ENCODE results near the gene TFF3.

The TFF3 gene

DNA sequence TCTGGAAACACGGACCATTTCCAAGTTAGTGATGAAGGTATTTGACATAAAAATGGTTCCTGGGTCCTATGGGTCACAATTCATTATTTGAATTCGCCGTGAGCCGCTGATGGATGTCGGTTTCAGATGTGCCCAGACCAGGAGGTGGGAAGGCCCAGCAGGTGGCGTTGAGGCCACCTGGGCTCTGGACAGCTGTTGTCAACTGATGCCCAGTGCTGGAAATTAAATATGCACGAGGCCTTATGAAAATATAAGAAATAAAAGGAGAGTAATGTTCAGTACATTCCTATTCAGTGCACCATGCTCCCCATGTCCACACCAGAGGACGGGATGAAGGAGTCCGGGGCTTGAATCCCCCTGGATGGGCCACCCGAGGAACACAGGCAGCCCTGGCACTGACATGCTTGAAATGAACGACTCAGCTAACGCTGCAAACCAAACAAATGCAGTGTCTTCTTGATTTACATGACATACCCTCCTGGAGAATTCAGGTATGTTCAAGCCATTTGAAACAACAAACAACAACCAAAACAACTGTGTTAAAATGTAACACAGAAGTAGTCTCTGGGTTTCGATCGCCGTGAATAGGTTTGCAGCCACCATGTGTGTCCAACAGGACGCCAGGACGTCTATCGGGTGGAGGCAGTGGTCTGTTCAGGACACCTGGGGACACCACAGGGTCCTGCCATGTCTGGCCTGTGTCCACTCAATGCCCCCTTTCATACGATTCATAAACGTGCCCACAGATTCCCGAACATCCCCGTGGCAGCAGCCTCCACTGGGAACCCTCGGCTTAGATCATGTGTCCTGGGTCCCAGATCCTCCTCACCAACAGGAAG is 6.1 kb downstream of the TFF3 start:
- Mint-ChIP-seq H3K36me3 (ENCODE audit: low read depth) (no peaks in the 10 kb centered on the region), H3K4me1 (ENCODE audit: low read depth) (peaks cover 6% of the 10 kb centered on the region), H3K4me3 (no peak overlapping the region), H3K27ac (no peak overlapping the region), H3K9me3 (no peaks in the 10 kb centered on the region), H3K27me3 (ENCODE audit: low read depth) (peaks cover 7% of the 10 kb centered on the region)

GRCh38 chr21:42308161-42308913 is 6.9 kb downstream of the TFF3 start:
- H3K27ac Mint-ChIP-seq, result no peak overlapping the region
- peaks cover 6% of the 10 kb centered on the region for H3K4me1 Mint-ChIP-seq (ENCODE audit: low read depth)
- H3K9me3 Mint-ChIP-seq, result no peaks in the 10 kb centered on the region
- no peaks in the 10 kb centered on the region for H3K36me3 Mint-ChIP-seq (ENCODE audit: low read depth)
- no peak overlapping the region for H3K4me3 Mint-ChIP-seq
- peaks cover 7% of the 10 kb centered on the region for H3K27me3 Mint-ChIP-seq (ENCODE audit: low read depth)

GRCh38 chr21:42307106-42307505 is 8.1 kb downstream of the TFF3 start:
- H3K4me1 Mint-ChIP-seq (ENCODE audit: low read depth), result peaks cover 6% of the 10 kb centered on the region
- H3K9me3 Mint-ChIP-seq, result no peaks in the 10 kb centered on the region
- peaks cover 7% of the 10 kb centered on the region for H3K27me3 Mint-ChIP-seq (ENCODE audit: low read depth)
- H3K36me3 Mint-ChIP-seq (ENCODE audit: low read depth), result no peaks in the 10 kb centered on the region
- no peak overlapping the region for H3K4me3 Mint-ChIP-seq
- no peak overlapping the region for H3K27ac Mint-ChIP-seq

- Mint-ChIP-seq H3K9me3 (no peaks in the 10 kb centered on the region), H3K27me3 (ENCODE audit: low read depth) (peaks cover 7% of the 10 kb centered on the region), H3K4me1 (ENCODE audit: low read depth) (peaks cover 6% of the 10 kb centered on the region), H3K27ac (no peak overlapping the region), H3K4me3 (no peak overlapping the region), H3K36me3 (ENCODE audit: low read depth) (no peaks in the 10 kb centered on the region)
Measured at GRCh38 chr21:42306366-42307035, 8.7 kb downstream of the TFF3 start.

DNA sequence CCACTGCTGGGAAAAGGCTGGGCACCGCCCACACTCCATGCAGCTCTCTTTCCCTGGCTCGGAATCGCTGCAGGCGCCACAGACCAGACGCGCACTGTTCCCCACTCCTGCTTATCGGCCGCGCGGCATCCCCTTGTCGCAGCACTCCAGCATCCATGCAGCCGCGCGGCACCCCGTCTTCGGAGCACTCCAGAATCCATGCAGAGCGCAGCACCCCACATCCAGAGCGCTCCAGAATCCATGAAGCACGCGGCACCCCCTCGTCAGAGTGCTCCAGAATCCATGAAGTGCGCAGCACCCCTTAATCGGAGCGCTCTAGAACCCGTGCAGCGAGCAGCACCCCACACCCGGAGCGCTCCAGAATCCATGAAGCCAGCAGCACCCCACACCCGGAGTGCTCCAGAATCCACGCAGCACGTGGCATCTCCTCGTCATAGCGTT is 9.5 kb downstream of the TFF3 start:
- Mint-ChIP-seq H3K4me1 (ENCODE audit: low read depth) (peaks cover 6% of the 10 kb centered on the region), H3K36me3 (ENCODE audit: low read depth) (no peaks in the 10 kb centered on the region), H3K27me3 (ENCODE audit: low read depth) (peaks cover 7% of the 10 kb centered on the region), H3K9me3 (no peaks in the 10 kb centered on the region), H3K27ac (no peak overlapping the region), H3K4me3 (no peak overlapping the region)

DNA sequence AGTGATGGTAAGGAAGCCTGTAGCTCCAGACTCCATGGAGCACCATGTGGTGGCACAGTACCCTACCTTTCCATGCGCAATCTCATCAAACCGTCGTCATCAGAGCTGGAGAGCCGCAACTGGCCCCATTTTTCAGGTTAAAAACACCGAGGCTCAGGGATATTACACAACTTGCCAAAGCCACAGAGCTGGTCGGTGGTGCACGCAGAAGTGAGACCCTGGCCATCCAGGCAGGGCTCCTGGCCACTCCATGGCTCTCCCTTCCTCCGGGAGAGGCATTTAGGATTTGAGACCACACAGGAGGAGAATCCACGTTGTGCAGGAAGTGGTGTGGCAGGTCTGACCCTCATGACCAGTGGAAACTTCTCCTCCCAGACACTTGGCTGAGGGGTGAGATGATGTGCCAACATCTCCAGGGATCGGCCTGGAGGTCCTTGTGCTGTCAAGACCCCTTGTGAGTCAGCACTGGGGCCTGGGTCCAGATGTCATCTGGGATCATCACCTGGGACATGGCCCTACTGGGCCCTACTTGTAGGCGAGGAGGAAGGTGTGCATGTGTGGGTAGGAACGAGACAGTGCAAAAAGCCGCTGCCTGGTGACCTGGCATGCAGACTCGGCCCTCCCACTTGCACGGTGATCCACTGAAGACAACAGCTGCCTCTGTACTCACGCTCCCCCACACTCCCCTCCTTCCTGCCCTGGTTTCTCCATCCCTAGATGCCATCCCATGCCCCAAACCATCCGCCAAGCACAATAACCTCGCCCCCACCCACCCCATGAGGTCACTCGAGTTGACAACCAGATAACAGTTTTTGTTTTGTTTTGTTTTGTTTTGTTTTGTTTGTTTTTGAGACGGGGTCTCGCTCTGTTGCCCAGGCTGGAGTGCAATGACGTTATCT is 10.4 kb downstream of the TFF3 start:
- Mint-ChIP-seq H3K27ac (no peak overlapping the region), H3K27me3 (ENCODE audit: low read depth) (peaks cover 7% of the 10 kb centered on the region), H3K36me3 (ENCODE audit: low read depth) (no peaks in the 10 kb centered on the region), H3K4me1 (ENCODE audit: low read depth) (peaks cover 6% of the 10 kb centered on the region), H3K9me3 (no peaks in the 10 kb centered on the region), H3K4me3 (no peak overlapping the region)

DNA sequence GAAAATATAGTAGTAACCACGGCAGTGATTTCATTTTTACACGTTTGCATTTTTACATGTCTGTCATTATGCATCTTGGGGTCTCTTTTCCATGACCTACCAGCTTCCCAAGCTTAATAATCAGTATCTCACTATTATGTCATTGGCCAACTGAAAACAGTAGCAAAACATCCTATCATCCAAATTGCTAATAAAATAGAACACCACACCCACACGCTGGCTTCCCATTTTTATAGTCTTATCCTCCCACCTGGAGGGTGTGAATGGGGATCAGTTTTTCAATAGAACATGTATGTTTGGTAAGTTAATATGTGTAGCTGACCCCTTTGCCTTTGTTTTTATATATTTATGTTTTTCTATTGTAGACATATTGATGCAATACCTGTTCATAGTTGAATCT is 11.8 kb downstream of the TFF3 start:
- H3K4me3 Mint-ChIP-seq, result no peak overlapping the region

DNA sequence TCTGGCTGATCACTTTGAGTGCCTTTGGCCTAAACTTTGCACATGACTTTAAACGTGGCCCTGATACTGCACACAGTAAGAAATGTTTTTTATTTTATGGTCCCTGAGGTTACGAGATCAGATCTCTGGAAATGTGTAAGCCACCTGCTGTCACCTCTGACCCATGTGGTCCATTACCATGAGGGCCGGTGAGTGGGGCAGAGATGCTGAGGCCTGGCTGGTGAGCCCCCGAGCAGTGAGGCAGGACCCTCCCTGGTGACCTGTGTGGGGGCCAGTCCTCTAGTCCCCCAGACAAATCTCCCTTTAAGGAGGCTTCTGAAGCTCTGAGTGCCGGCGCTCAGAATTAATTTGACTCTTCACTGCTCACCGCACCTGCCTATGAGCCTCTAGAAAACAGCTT is 12.4 kb downstream of the TFF3 start:
- Mint-ChIP-seq H3K4me3 (no peak overlapping the region), H3K4me1 (ENCODE audit: low read depth) (peaks cover 7% of the 10 kb centered on the region), H3K27ac (no peak overlapping the region), H3K9me3 (no peaks in the 10 kb centered on the region), H3K36me3 (ENCODE audit: low read depth) (peaks cover under 1% of the 10 kb centered on the region), H3K27me3 (ENCODE audit: low read depth) (peaks cover 7% of the 10 kb centered on the region)

More for the DNA sequence above, 11.8 kb downstream of the TFF3 start:
- Mint-ChIP-seq H3K9me3 (no peaks in the 10 kb centered on the region), H3K27ac (no peak overlapping the region), H3K36me3 (ENCODE audit: low read depth) (no peaks in the 10 kb centered on the region), H3K4me1 (ENCODE audit: low read depth) (peaks cover 7% of the 10 kb centered on the region), H3K27me3 (ENCODE audit: low read depth) (peaks cover 7% of the 10 kb centered on the region)

- peaks cover 3% of the 10 kb centered on the region for H3K36me3 Mint-ChIP-seq (ENCODE audit: low read depth)
- no peaks in the 10 kb centered on the region for H3K9me3 Mint-ChIP-seq
- no peak overlapping the region for H3K4me3 Mint-ChIP-seq
- H3K27me3 Mint-ChIP-seq (ENCODE audit: low read depth), result peaks cover 7% of the 10 kb centered on the region
- H3K27ac Mint-ChIP-seq, result no peak overlapping the region
- peaks cover 7% of the 10 kb centered on the region for H3K4me1 Mint-ChIP-seq (ENCODE audit: low read depth)
Measured at GRCh38 chr21:42302076-42302650, 13.0 kb downstream of the TFF3 start.

- no peak overlapping the region for H3K4me3 Mint-ChIP-seq
- peaks cover 2% of the 10 kb centered on the region for H3K27me3 Mint-ChIP-seq (ENCODE audit: low read depth)
- H3K27ac Mint-ChIP-seq, result no peak overlapping the region
- H3K4me1 Mint-ChIP-seq (ENCODE audit: low read depth), result peaks cover 6% of the 10 kb centered on the region
- H3K9me3 Mint-ChIP-seq, result no peaks in the 10 kb centered on the region
- peaks cover 4% of the 10 kb centered on the region for H3K36me3 Mint-ChIP-seq (ENCODE audit: low read depth)
Measured at GRCh38 chr21:42301371-42302075, 13.7 kb downstream of the TFF3 start.

GRCh38 chr21:42300956-42301355 is 14.3 kb downstream of the TFF3 start:
- Mint-ChIP-seq H3K36me3 (ENCODE audit: low read depth) (peaks cover 4% of the 10 kb centered on the region), H3K4me3 (no peak overlapping the region), H3K4me1 (ENCODE audit: low read depth) (peaks cover 5% of the 10 kb centered on the region), H3K27me3 (ENCODE audit: low read depth) (no peaks in the 10 kb centered on the region), H3K27ac (no peak overlapping the region), H3K9me3 (no peaks in the 10 kb centered on the region)

DNA sequence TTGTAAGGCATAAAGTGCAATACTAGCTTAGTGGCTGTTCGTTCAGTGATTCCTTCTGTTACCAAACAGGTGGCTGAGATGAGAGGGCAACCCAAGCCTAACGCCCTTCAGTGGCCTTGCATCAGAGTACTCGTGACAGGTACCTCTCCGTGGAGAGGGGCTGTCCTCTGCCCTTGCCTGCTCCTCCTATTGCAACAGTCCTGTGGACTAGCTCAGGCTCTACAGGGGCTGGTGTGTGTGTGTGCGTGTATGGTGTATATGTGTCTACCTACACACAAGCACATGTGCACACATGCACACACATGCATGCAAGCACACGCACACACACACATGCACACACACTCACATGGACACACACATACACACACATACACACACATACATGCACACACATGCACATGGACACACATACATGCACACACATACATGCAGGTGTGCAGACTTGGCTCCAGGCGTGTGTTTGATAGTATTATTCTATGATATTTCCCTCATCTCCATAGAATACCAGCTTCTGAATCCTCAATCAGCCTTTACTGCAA is 15.1 kb downstream of the TFF3 start:
- H3K9me3 Mint-ChIP-seq, result no peaks in the 10 kb centered on the region
- no peak overlapping the region for H3K27ac Mint-ChIP-seq
- H3K4me1 Mint-ChIP-seq (ENCODE audit: low read depth), result peaks cover 5% of the 10 kb centered on the region
- no peaks in the 10 kb centered on the region for H3K27me3 Mint-ChIP-seq (ENCODE audit: low read depth)
- H3K4me3 Mint-ChIP-seq, result no peak overlapping the region
- peaks cover 10% of the 10 kb centered on the region for H3K36me3 Mint-ChIP-seq (ENCODE audit: low read depth)
